Testis (tissue), 3 donors: Measurements from ENCODE around the gene STK17A. TPM values are rescaled to one million over a fixed set of nuclear protein-coding genes. Genes with fewer than 3 reads are reported as not detected.

Source experiments
- DNase-seq: peaks from one replicate; pipeline ENCODE4 v3.0.0-alpha.2; 2019
- H3K27ac ChIP-seq, 2 donors: fragments of 200-600 bp; sonication (generic); one replicate each; pipeline ENCODE4 v1.5.1; 2019
- H3K27me3 ChIP-seq: fragments of 200-600 bp; sonication (generic); one replicate; pipeline ENCODE4 v1.5.1; 2019
- H3K36me3 ChIP-seq: fragments of 200-600 bp; sonication (generic); one replicate; pipeline ENCODE4 v1.5.1; 2017; ENCODE audit warnings: low read depth; ENCODE audit errors: missing control alignments
- H3K4me1 ChIP-seq: fragments of 200-600 bp; sonication (generic); one replicate; pipeline ENCODE4 v1.5.1; 2019
- H3K4me3 ChIP-seq, 2 donors: fragments of 200-600 bp; sonication (generic); one replicate each; pipeline ENCODE4 v1.5.1; 2017 to 2019
- H3K9me3 ChIP-seq: fragments of 200-600 bp; sonication (generic); one replicate; pipeline ENCODE4 v1.5.1; 2017
- CTCF ChIP-seq, 3 experiments: fragments of 450-650 bp in 2 of 3; fragments of 200-600 bp in 1 of 3; sonication (generic) in 1 of 3; IDR thresholded peaks; one replicate each; pipeline ENCODE4 v1.5.1; 2016 to 2019; ENCODE audit warnings: antibody characterized with exemption in 3 of 3, mild to moderate bottlenecking in 2 of 3, moderate library complexity in 1 of 3
- POLR2A ChIP-seq: fragments of 450-650 bp; IDR thresholded peaks from one replicate; pipeline ENCODE4 v1.6.1; 2017; ENCODE audit warnings: antibody characterized with exemption, mild to moderate bottlenecking, moderate library complexity
- WGBS, 2 donors: methylation state at CpG; one replicate each; pipeline ENCODE4 v1.1.5; 2018; 5-methylcytosine and 5-hydroxymethylcytosine counted together
- intact Hi-C: fragments of 100-400 bp; cut with DNase I; formaldehyde crosslinking; loops from one replicate; pipeline ENCODE4 v1.15.1; 2023; ENCODE audit warnings: low total_unique reads
- polyA plus RNA-seq: library from polyadenylated mRNA; stranded (reverse); fragments of 350-450 nt; fragmentation: Illumina TruSeq; extraction: RNeasy Lipid Tissue Mini Kit (QIAGEN cat#74804); gene quantifications from one replicate; pipeline ENCODE4 v1.2.3, GENCODE V29; 2014; ENCODE audit warnings: low read depth, low replicate concordance; ENCODE audit not compliant: insufficient read depth
- total RNA-seq, 2 donors: library from RNA; depleted of rRNA; stranded (reverse); fragments of >200 nt; gene quantifications; one replicate each; pipeline ENCODE4 v1.2.3, GENCODE V29; 2016

STK17A gene
- total and polyA plus RNA-seq, 3 donors from 2014 or later: 14.8 to 43.2 (median 18.8) TPM

GRCh38 chr7:43600056-43600455 is 17.1 kb downstream of the STK17A start:
- H3K9me3 ChIP-seq: no peaks in the 10 kb centered on the region
- intact Hi-C loops: no loop called here
- 92 to 94% methylated on average over 3 of the region's 3 CpGs for WGBS, 2 donors
- no peak for DNase-seq
- H3K27me3 ChIP-seq: no peaks in the 10 kb centered on the region
- no peak overlapping the region for H3K27ac ChIP-seq
- no peaks in the 10 kb centered on the region for H3K36me3 ChIP-seq
- H3K4me1 ChIP-seq: no peaks in the 10 kb centered on the region
- TF ChIP-seq CTCF (IDR thresholded peaks at IDR 0.05) (no peak), POLR2A (no peak)
- no peak overlapping the region for H3K4me3 ChIP-seq

DNA sequence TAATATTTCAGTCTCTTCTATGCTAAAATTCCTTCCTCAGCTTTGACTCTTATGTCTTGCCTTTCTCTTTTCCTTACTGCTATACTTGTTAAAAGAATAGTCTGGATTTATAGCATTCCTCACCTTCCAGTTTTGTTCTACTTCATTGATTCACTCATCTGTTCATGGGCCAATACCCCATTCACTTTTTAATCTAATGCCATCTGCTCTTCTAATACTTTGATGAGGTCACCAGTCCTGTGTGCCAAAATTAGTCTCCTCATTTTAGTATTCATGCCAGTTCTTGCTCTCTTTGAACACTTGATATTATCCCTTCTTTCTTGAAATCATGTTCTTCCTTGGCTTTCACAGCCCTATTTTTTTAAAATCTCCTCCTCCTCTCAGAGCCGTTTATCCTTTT is 19.3 kb downstream of the STK17A start:
- intact Hi-C loops: no loop called here
- DNase-seq: no peak
- TF ChIP-seq POLR2A (no peak), CTCF (IDR thresholded peaks at IDR 0.05) (no peak)
- Histone ChIP-seq H3K27ac (no peak overlapping the region), H3K36me3 (no peaks in the 10 kb centered on the region), H3K4me3 (no peak overlapping the region), H3K4me1 (no peaks in the 10 kb centered on the region), H3K9me3 (no peaks in the 10 kb centered on the region), H3K27me3 (no peaks in the 10 kb centered on the region)
- WGBS, 2 donors: 78 to 94% methylated on average over 1 of the region's 1 CpG

GRCh38 chr7:43604251-43604650 is 21.3 kb downstream of the STK17A start:
- 82 to 100% methylated on average over 1 of the region's 1 CpG for WGBS, 2 donors
- no peak overlapping the region for H3K27ac ChIP-seq
- no peak for TF ChIP-seq CTCF (IDR thresholded peaks at IDR 0.05)
- no peak for TF ChIP-seq POLR2A
- no peaks in the 10 kb centered on the region for H3K4me1 ChIP-seq
- no peaks in the 10 kb centered on the region for H3K9me3 ChIP-seq
- H3K27me3 ChIP-seq: no peaks in the 10 kb centered on the region
- no peak overlapping the region for H3K4me3 ChIP-seq
- DNase-seq: no peak
- intact Hi-C loops: no loop called here
- no peaks in the 10 kb centered on the region for H3K36me3 ChIP-seq

DNA sequence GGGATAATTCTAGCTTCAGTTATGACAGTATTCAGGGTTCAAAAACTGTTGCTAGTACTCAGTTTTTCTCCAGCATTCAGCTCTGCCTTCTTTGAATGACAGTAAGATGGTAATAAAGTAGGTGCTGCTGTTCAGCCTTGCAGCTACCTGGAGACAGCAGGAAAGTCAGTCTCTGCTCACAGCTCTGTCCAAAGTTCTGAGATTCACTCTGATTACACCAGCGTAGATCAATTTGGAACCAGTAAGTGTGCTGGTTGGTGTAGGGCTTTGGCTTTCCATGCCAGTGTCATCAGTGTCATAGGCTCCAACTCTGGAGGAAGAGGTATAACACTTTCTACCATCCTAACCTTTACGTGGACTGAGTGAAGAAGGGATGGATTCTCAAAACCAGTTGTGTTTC is 26.2 kb downstream of the STK17A start:
- Histone ChIP-seq H3K27ac (no peak overlapping the region), H3K36me3 (no peaks in the 10 kb centered on the region), H3K27me3 (no peaks in the 10 kb centered on the region), H3K4me1 (no peaks in the 10 kb centered on the region), H3K4me3 (no peak overlapping the region), H3K9me3 (no peaks in the 10 kb centered on the region)
- TF ChIP-seq CTCF (IDR thresholded peaks at IDR 0.05) (no peak), POLR2A (no peak)
- WGBS, 2 donors: 93 to 96% methylated on average over 1 to 2 of the region's 2 CpGs
- no peak for DNase-seq
- intact Hi-C loops: no loop called here

DNA sequence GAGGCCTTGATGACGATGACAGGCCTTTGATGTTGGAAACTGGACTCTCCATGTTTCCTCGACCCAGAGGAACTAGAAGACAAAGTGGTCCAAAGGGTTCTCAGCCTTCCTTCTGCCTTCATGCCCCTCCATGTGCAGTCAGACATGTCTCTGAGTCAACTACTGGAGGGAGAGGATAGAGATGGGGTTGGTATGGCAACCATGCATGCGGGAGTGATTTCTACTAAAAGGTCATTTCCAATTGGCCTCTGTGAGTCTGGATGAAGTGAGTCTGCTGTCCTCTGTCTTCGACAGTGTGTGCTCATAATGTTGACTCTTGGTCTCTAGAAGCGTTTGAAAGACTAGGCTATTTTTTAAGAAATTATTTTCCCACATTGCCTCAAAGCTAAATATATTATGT is 29.2 kb downstream of the STK17A start:
- no peaks in the 10 kb centered on the region for H3K36me3 ChIP-seq
- intact Hi-C loops: no loop called here
- no peaks in the 10 kb centered on the region for H3K27me3 ChIP-seq
- H3K4me1 ChIP-seq: no peaks in the 10 kb centered on the region
- WGBS, 2 donors: 76 to 83% methylated on average over 5 of the region's 5 CpGs
- no peak for DNase-seq
- no peaks in the 10 kb centered on the region for H3K9me3 ChIP-seq
- TF ChIP-seq POLR2A: no peak
- no peak for TF ChIP-seq CTCF (IDR thresholded peaks at IDR 0.05)
- H3K27ac ChIP-seq: no peak overlapping the region
- no peak overlapping the region for H3K4me3 ChIP-seq
